ENCODE data around the gene ZNF180. TPM values are rescaled to one million over a fixed set of nuclear protein-coding genes. Genes with fewer than 3 reads are reported as not detected.

ZNF180 gene
- total and polyA plus RNA-seq, 2 experiments from 2014 or later: 6.9 to 10.5 TPM

DNA sequence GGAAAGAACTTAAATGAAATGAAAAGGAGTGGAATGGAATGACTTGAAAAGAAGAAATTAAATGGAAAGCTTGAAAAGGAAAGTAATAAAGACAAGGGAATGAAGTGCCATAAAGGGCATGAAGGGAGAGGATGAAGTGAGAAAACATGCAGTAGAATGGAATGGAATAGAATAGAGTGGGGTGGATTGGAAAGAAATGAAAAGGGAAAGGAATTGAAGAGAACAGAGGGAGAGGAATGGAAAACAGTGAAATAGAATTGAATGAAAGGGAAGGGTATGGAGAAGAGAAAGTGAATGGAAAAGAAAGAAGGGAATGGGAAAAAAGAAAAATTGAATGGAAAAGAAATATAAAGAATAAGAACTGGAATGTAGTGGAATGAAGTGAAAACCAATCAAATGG lies 9.2 kb upstream of the ZNF180 start:
- H3K27me3 ChIP-seq (ENCODE audit: insufficient read depth): 0 out of 2 replicates have a peak, but pooled peaks cover 6% of the 10 kb centered on the region
- H3K9me2 ChIP-seq (ENCODE audit: insufficient read depth): peaks cover 9% of the 10 kb centered on the region; the same call in 1 of the 2 replicates
- H3K27me3 Mint-ChIP-seq (ENCODE audit: insufficient read depth, low read depth, poor library complexity): peaks cover 8% of the 10 kb centered on the region
- H3K4me1 Mint-ChIP-seq: no peaks in the 10 kb centered on the region
- no peak overlapping the region for H3K27ac ChIP-seq (ENCODE audit: low read depth)
- no peak overlapping the region for H3K4me3 ChIP-seq
- no peaks in the 10 kb centered on the region for H4K20me1 ChIP-seq (replicated peaks; ENCODE audit: insufficient read depth)
- no peak overlapping the region for H3K27ac Mint-ChIP-seq
- H3F3A ChIP-seq (replicated peaks; ENCODE audit: low read depth): no peaks in the 10 kb centered on the region
- TF ChIP-seq ZNF114 (CRISPR knock-in tag; IDR thresholded peaks at IDR 0.05) (no peak), JUNB (IDR thresholded peaks at IDR 0.05; ENCODE audit: unreplicated experiment) (no peak), EZH2 (IDR thresholded peaks at IDR 0.05; ENCODE audit: low read depth, unreplicated experiment) (no peak), CREB1 (CRISPR knock-in tag; IDR thresholded peaks at IDR 0.05; ENCODE audit: low read depth) (no peak), ZNF331 (CRISPR knock-in tag; IDR thresholded peaks at IDR 0.05; ENCODE audit: low read depth) (no peak), STAT1 (IDR thresholded peaks at IDR 0.05; ENCODE audit: unreplicated experiment) (no peak), NANOG (IDR thresholded peaks at IDR 0.05; ENCODE audit: borderline replicate concordance) (no peak), EZH2phosphoT487 (IDR thresholded peaks at IDR 0.05; ENCODE audit: unreplicated experiment) (no peak), POLR2AphosphoS5 (IDR thresholded peaks at IDR 0.05; ENCODE audit: low read depth) (no peak)
- TF ChIP-seq, protein P1, sequence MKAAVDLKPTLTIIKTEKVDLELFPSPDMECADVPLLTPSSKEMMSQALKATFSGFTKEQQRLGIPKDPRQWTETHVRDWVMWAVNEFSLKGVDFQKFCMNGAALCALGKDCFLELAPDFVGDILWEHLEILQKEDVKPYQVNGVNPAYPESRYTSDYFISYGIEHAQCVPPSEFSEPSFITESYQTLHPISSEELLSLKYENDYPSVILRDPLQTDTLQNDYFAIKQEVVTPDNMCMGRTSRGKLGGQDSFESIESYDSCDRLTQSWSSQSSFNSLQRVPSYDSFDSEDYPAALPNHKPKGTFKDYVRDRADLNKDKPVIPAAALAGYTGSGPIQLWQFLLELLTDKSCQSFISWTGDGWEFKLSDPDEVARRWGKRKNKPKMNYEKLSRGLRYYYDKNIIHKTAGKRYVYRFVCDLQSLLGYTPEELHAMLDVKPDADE (IDR thresholded peaks at IDR 0.05): no peak
- TF ChIP-seq, protein P2, sequence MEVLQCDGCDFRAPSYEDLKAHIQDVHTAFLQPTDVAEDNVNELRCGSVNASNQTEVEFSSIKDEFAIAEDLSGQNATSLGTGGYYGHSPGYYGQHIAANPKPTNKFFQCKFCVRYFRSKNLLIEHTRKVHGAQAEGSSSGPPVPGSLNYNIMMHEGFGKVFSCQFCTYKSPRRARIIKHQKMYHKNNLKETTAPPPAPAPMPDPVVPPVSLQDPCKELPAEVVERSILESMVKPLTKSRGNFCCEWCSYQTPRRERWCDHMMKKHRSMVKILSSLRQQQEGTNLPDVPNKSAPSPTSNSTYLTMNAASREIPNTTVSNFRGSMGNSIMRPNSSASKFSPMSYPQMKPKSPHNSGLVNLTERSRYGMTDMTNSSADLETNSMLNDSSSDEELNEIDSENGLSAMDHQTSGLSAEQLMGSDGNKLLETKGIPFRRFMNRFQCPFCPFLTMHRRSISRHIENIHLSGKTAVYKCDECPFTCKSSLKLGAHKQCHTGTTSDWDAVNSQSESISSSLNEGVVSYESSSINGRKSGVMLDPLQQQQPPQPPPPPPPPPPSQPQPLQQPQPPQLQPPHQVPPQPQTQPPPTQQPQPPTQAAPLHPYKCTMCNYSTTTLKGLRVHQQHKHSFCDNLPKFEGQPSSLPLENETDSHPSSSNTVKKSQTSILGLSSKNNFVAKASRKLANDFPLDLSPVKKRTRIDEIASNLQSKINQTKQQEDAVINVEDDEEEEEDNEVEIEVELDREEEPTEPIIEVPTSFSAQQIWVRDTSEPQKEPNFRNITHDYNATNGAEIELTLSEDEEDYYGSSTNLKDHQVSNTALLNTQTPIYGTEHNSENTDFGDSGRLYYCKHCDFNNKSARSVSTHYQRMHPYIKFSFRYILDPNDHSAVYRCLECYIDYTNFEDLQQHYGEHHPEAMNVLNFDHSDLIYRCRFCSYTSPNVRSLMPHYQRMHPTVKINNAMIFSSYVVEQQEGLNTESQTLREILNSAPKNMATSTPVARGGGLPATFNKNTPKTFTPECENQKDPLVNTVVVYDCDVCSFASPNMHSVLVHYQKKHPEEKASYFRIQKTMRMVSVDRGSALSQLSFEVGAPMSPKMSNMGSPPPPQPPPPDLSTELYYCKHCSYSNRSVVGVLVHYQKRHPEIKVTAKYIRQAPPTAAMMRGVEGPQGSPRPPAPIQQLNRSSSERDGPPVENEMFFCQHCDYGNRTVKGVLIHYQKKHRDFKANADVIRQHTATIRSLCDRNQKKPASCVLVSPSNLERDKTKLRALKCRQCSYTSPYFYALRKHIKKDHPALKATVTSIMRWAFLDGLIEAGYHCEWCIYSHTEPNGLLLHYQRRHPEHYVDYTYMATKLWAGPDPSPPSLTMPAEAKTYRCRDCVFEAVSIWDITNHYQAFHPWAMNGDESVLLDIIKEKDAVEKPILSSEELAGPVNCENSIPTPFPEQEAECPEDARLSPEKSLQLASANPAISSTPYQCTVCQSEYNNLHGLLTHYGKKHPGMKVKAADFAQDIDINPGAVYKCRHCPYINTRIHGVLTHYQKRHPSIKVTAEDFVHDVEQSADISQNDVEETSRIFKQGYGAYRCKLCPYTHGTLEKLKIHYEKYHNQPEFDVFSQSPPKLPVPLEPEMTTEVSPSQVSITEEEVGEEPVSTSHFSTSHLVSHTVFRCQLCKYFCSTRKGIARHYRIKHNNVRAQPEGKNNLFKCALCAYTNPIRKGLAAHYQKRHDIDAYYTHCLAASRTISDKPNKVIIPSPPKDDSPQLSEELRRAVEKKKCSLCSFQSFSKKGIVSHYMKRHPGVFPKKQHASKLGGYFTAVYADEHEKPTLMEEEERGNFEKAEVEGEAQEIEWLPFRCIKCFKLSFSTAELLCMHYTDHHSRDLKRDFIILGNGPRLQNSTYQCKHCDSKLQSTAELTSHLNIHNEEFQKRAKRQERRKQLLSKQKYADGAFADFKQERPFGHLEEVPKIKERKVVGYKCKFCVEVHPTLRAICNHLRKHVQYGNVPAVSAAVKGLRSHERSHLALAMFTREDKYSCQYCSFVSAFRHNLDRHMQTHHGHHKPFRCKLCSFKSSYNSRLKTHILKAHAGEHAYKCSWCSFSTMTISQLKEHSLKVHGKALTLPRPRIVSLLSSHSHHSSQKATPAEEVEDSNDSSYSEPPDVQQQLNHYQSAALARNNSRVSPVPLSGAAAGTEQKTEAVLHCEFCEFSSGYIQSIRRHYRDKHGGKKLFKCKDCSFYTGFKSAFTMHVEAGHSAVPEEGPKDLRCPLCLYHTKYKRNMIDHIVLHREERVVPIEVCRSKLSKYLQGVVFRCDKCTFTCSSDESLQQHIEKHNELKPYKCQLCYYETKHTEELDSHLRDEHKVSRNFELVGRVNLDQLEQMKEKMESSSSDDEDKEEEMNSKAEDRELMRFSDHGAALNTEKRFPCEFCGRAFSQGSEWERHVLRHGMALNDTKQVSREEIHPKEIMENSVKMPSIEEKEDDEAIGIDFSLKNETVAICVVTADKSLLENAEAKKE (CRISPR knock-in tag; IDR thresholded peaks at IDR 0.05): no peak
- TF ChIP-seq, protein P3, sequence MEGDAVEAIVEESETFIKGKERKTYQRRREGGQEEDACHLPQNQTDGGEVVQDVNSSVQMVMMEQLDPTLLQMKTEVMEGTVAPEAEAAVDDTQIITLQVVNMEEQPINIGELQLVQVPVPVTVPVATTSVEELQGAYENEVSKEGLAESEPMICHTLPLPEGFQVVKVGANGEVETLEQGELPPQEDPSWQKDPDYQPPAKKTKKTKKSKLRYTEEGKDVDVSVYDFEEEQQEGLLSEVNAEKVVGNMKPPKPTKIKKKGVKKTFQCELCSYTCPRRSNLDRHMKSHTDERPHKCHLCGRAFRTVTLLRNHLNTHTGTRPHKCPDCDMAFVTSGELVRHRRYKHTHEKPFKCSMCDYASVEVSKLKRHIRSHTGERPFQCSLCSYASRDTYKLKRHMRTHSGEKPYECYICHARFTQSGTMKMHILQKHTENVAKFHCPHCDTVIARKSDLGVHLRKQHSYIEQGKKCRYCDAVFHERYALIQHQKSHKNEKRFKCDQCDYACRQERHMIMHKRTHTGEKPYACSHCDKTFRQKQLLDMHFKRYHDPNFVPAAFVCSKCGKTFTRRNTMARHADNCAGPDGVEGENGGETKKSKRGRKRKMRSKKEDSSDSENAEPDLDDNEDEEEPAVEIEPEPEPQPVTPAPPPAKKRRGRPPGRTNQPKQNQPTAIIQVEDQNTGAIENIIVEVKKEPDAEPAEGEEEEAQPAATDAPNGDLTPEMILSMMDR (conservative IDR thresholded peaks at IDR 0.05; ENCODE audit: low read depth in 2 of 2): no peak
- TF ChIP-seq, protein P4, sequence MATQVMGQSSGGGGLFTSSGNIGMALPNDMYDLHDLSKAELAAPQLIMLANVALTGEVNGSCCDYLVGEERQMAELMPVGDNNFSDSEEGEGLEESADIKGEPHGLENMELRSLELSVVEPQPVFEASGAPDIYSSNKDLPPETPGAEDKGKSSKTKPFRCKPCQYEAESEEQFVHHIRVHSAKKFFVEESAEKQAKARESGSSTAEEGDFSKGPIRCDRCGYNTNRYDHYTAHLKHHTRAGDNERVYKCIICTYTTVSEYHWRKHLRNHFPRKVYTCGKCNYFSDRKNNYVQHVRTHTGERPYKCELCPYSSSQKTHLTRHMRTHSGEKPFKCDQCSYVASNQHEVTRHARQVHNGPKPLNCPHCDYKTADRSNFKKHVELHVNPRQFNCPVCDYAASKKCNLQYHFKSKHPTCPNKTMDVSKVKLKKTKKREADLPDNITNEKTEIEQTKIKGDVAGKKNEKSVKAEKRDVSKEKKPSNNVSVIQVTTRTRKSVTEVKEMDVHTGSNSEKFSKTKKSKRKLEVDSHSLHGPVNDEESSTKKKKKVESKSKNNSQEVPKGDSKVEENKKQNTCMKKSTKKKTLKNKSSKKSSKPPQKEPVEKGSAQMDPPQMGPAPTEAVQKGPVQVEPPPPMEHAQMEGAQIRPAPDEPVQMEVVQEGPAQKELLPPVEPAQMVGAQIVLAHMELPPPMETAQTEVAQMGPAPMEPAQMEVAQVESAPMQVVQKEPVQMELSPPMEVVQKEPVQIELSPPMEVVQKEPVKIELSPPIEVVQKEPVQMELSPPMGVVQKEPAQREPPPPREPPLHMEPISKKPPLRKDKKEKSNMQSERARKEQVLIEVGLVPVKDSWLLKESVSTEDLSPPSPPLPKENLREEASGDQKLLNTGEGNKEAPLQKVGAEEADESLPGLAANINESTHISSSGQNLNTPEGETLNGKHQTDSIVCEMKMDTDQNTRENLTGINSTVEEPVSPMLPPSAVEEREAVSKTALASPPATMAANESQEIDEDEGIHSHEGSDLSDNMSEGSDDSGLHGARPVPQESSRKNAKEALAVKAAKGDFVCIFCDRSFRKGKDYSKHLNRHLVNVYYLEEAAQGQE (IDR thresholded peaks at IDR 0.05; ENCODE audit: unreplicated experiment): no peak
- H3K79me2 ChIP-seq (replicated peaks; ENCODE audit: insufficient read depth): no peaks in the 10 kb centered on the region
- no peak overlapping the region for H3K4me2 ChIP-seq
- H3K36me3 Mint-ChIP-seq (ENCODE audit: low read depth): peaks cover 8% of the 10 kb centered on the region; the same call in 2 of the 3 replicates
- H3K4me1 ChIP-seq (ENCODE audit: insufficient read depth): no peaks in the 10 kb centered on the region
- H3K4me3 Mint-ChIP-seq: no peak overlapping the region
- ATAC-seq (no peak), DNase-seq (ENCODE audit: low spot score) (no peak)
- H3K9me3 Mint-ChIP-seq: peaks cover 76% of the 10 kb centered on the region
- H3K36me3 ChIP-seq (ENCODE audit: insufficient read depth): no peaks in the 10 kb centered on the region
- H2AFZ ChIP-seq: no peak overlapping the region

Measured in GM23338 (cell line).